HG03354 (cell line): ENCODE data around the gene RPL12.
A peak's percentile ranks its signal among the peaks of the same experiment; 100 is the strongest.

Source experiments
- ATAC-seq: cut with Tn5 transposase; IDR thresholded peaks from one replicate; pipeline ENCODE4 v1.9.1; 2021; ENCODE audit warnings: mild to moderate bottlenecking; ENCODE audit not compliant: unreplicated experiment, poor library complexity, severe bottlenecking

RPL12 gene

DNA sequence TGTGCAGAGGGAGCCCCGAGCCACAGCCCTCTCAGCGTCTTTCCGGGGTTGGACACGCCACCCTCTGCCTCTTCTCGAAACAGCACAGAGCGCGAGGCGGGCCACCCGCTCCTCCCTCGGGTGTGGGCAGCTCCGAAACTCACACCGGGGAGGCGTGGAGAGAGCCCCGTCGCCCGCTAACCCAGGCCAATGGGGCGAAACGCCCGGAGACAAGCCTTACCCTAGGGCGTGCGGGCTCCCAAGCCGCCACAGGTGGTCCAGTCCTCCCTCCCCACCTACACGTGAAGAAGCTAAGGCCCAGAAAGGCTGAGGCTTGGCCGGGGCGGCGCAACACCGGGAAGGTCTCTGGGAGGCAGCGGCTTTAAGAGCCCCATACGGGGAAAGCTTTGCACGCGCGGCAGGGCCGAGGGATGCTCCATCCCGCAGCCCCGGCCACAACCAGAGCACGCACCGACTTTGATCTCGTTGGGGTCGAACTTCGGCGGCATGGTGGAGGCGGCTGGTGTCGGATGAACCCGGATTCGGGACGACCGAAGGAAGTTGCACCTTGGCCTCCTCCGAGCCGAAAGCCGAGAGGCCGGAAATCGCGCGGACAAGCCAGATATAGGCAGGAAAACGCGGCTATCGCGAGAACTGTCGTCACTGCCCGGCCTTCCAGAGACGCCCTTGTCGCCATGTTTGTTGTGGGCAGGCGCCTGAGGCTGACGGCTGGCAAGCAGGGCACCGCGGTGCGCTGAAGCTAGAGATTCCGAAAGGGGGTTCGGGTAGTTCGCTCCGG lies at the start of gene RPL12, which contains the start of gene LRSAM1:
TSS of gene RPL12 (minus strand) at position 577 of the 778 bp plus-strand sequence. CDS start at position 488, 89 bp downstream.
TSS of gene LRSAM1 (plus strand) at position 681 of the 778 bp plus-strand sequence. CDS start 3,018 bp downstream, outside the sequence.
- peak; percentile 69 for ATAC-seq

GRCh38 chr9:127500862-127501261 lies 49.7 kb upstream of the RPL12 start:
- no peak for ATAC-seq

- no peak for ATAC-seq
Measured at GRCh38 chr9:127500399-127500798, 49.2 kb upstream of the RPL12 start.

DNA sequence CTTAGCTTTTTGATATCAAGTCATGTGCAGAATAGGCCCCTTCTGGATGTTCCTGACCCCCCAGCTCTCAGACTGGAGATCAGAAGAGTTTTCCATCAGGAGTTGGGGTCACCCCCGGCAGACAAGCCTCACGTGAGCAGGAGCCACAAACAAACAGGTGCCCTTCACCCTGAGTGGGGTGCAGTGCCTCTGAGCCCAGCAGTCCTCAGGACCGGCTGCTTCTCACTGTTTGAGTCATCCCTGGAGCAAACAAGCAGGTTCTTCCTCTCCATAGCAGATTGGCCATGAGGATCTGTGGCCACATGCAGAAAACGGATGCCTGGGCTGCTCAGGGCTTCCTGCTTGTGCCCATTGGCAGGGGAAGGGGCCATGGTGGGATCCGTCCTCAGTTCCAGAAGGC lies 47.1 kb upstream of the RPL12 start:
- ATAC-seq = no peak

- no peak for ATAC-seq
Measured at GRCh38 chr9:127497656-127498290, 46.6 kb upstream of the RPL12 start.

GRCh38 chr9:127496974-127497373 lies 45.8 kb upstream of the RPL12 start:
- no peak for ATAC-seq

DNA sequence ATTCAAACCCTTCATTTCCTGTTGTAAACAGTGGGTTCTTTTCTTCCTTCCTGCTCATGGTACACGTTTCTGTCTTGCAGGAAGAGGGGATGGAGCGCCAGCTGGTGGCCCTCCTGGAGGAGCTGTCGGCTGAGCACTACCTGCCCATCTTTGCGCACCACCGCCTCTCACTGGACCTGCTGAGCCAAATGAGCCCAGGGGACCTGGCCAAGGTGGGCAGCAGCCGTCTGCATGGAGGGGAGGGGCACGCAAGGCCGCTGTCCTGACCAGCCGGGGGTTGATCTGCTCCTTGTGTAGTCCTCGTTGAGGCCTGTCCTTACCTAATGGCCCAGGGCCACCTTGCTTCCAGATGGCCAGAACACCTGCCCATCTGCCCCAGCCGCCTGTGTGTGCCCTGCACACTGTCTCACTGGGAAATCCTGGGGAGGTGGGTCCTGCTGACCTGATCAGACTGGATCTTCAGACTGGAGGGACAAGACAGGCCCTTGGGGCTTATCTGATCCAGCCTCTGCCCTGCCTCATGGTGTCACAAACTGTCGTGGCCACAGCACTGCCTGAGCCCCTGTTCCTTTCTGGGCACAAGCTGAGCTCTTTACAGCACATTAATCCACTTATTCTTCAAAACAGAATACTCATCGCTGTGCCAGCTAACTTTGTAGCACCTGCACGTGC lies 44.8 kb upstream of the RPL12 start:
- ATAC-seq = no peak

DNA sequence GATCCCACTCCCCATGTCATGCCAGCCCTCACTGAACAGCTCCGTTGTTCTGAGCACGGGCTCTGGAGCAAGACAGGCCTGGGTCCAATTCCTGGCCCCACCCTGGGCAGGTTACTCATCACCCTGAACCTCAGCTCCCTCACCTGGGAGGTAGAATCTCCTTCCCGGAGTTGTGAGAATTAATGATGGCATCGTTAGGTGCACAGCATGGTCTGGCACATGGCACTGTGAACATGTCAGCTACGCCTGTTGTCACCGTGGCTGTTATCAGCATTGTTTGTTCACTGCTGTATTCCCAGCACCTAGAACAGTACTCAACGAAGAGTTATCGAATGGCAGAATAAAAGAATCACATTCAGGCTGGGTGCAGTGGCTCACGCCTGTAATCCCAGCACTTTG lies 43.1 kb upstream of the RPL12 start:
- no peak for ATAC-seq

DNA sequence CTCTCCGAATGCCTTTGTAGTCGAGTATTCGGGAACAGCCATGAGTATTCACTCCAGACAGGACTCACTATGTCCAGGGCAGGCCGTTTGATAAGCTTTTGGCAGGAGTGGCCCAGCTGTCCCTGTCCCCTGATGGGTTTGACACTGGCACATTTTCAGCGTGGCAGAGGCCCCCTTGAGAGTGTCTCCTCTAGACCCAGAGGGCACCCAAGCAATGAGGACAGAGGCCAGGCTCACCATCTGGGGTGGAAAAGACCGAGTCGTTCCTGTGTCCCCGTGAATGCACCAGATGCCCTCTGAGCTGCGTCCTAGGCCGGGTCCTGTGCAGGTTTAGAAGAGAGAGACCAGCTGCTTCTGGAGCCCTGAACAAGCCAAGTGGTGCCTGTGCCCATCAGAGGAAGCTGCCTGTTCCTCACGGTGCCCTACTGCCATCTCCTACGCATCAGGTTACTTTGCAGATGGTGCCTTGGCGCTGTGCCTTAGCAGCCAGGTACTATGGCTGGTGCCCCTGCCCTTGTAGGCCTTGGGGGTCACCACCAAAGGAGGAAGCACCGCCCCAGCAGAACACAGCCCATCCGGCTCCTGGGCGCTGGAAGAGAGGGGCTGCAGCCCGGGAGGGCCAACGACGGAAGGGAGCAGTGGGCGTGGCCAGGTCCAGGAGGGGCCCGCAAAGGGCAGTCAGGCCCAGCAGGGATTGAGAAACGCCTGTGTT lies 42.5 kb upstream of the RPL12 start:
- no peak for ATAC-seq

DNA sequence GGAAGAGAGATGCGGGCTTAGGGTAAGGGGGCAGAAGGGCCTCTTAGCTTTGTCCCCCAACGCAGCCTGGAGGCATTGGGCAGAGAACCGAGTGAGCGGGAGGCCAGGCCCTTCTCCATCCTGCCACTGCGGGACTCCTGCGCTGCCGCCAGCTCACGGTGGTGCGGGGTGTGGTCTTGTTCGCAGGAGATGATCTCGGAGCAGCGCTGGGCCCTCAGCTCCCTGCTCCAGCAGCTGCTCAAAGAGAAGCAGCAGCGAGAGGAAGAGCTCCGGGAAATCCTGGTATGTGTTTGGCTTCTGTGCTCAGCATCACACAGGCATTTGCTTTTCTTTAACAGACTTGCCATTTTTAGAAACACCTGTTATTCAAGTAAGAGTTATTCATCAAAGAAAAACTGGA lies 41.4 kb upstream of the RPL12 start:
- no peak for ATAC-seq

- ATAC-seq = no peak
Measured at GRCh38 chr9:127491516-127491915, 40.3 kb upstream of the RPL12 start.

DNA sequence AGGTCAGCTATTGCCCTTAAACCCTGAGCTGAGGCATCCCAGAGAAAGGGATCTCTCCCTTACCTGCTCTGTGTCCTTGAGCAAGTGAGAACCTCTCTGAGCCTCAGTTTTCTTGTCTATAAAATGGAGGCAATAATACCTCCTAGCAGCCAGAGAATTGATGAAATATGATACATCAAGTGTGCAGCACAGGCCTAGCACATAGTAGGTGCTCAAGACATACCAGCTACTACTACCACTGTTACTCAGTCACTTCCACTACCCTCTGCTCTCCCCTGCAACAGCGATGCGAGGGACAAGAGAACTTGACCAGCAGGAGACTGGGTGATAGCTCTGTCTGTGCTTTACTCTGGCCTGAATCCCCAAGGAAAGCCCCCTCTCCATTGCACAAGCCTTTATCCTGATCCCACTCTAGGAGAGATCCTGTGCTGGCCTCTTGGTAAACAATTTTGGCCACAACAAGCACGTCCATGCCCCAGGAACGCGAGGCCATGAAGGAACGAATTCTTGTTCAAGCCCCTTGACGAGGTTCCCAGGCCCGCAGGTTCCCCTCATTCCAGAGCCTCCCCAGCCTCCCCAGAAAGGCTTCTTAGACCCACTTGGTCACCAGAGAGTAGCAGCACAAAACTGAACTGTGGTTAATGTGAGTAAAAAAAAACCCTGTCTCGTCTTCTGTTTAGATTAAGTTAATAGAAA lies 39.5 kb upstream of the RPL12 start:
- no peak for ATAC-seq

GRCh38 chr9:127489471-127490115 lies 38.4 kb upstream of the RPL12 start:
- ATAC-seq = no peak

DNA sequence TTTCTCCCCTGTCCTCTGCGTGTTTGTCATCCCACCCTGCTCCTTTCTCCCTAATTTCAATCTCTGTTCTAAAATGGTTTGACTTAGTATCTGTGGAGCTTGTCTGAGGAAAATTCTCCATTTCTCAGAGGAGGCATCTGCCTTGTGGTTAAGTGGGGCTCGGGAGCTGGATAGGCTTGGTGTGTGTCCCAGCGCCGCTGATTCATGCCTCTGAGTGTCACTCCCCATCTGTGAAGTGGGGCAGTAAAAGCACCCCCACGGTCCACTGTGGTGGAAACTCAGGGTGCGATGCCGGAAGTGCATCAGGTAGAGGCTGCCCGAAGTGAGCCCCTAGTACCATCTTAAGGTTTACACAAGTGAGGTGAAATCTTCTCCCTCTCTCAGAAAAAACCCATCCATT lies 37.7 kb upstream of the RPL12 start:
- no peak for ATAC-seq

- no peak for ATAC-seq
Measured at GRCh38 chr9:127485995-127486394, 34.8 kb upstream of the RPL12 start.

GRCh38 chr9:127482662-127483061 lies 31.5 kb upstream of the RPL12 start:
- no peak for ATAC-seq

DNA sequence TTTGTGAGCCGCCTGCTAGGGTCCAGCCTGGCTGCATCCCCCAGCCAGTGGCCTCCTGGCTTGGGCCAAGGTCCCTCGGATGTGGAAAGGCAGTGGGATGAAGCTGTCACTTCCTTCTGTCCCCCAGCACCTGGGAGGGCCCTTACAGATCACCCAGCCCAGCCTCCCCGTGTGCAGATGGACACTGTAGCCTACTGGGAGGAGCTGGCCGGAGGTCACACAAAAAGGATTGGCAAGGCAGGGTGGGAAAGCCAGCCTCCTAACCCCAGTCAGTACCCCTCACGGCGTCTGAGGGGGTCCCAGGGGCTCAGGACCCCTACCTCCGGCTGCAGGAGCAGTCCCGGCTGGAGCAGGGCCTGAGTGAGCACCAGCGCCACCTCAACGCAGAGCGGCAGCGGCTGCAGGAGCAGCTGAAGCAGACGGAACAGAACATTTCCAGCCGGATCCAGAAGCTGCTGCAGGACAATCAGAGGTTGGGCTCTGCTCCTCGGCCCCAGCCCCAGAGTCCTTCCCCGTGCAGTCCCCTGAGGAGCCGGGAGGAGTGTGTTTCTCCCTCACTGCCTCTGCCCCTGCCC lies 28.4 kb upstream of the RPL12 start:
- ATAC-seq = no peak

GRCh38 chr9:127474592-127474991 lies 23.4 kb upstream of the RPL12 start:
- no peak for ATAC-seq

DNA sequence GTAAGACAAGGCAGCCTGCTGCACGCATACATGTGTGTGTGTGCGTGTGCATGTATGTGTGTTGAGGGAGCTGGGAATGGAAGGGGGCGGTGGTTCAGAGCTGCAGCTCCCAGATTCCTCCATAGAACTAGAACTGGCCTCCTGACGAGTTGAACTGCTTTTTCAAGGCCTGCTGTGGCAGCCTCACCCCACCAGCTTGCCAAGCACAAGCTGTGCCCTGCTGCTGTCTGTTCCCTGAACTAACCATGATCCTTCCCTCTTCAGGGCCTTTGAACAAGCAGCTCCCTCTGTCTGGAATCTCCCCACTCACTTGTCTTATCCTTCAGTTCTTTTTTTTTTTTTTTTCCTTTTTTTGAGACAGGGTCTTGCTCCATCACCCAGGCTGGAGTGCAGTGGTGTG lies 22.7 kb upstream of the RPL12 start:
- ATAC-seq = no peak
